Astrocyte (in vitro differentiated cells and primary cell): ENCODE results near the gene LACRT. TPM values are rescaled to one million over a fixed set of nuclear protein-coding genes. Genes with fewer than 3 reads are reported as not detected.

ENCODE experiments used
- DNase-seq: peaks from one replicate; pipeline ENCODE4 v3.0.0-alpha.2; 2010; ENCODE audit warnings: low read depth
- FAIRE-seq: peaks from 2 replicates; lab custom pipeline; 2011; peaks lifted over from hg19 to GRCh38; lab: Jason Lieb, UNC
- H2AFZ ChIP-seq: 2 replicates; pipeline ENCODE4 v1.6.0; 2012; ENCODE audit warnings: low read depth, low read length, inconsistent platforms
- H3K27ac ChIP-seq: 2 replicates; pipeline ENCODE4 v1.5.1; 2011; ENCODE audit warnings: low read depth, low read length, inconsistent platforms
- H3K27me3 ChIP-seq: 2 replicates; pipeline ENCODE4 v1.6.0; 2011; ENCODE audit warnings: low read length, inconsistent platforms; ENCODE audit not compliant: insufficient read depth
- H3K36me3 ChIP-seq: 2 replicates; pipeline ENCODE4 v1.5.1; 2011; ENCODE audit warnings: low read length, inconsistent platforms; ENCODE audit not compliant: insufficient read depth
- H3K4me1 ChIP-seq: 2 replicates; pipeline ENCODE4 v1.5.1; 2011; ENCODE audit warnings: low read length, inconsistent platforms; ENCODE audit not compliant: insufficient read depth
- H3K4me2 ChIP-seq: 2 replicates; pipeline ENCODE4 v1.6.0; 2012; ENCODE audit warnings: low read length, inconsistent platforms
- H3K4me3 ChIP-seq: 2 replicates; pipeline ENCODE4 v1.5.1; 2011; ENCODE audit warnings: low read depth, mild to moderate bottlenecking, low read length, inconsistent platforms; ENCODE audit not compliant: insufficient read depth
- H3K79me2 ChIP-seq: 2 replicates; pipeline ENCODE4 v1.6.0; 2012; ENCODE audit warnings: mild to moderate bottlenecking, low read length, inconsistent platforms; ENCODE audit not compliant: insufficient read depth
- H3K9ac ChIP-seq: 2 replicates; pipeline ENCODE4 v1.6.0; 2012; ENCODE audit warnings: mild to moderate bottlenecking, low read length, inconsistent platforms
- H3K9me3 ChIP-seq: 2 replicates; pipeline ENCODE4 v1.5.1; 2012; ENCODE audit warnings: low read depth, mild to moderate bottlenecking, low read length, inconsistent platforms; ENCODE audit not compliant: insufficient read depth
- H4K20me1 ChIP-seq: 2 replicates; pipeline ENCODE4 v1.6.0; 2012; ENCODE audit warnings: low read length, inconsistent platforms; ENCODE audit not compliant: insufficient read depth
- H3K27ac Mint-ChIP-seq: one replicate; pipeline ENCODE4 v1.8.0; 2021; ENCODE audit warnings: mild to moderate bottlenecking, mixed read lengths; ENCODE audit not compliant: unreplicated experiment
- H3K27me3 Mint-ChIP-seq: one replicate; pipeline ENCODE4 v1.8.0; 2021; ENCODE audit warnings: low read depth, mixed read lengths; ENCODE audit not compliant: unreplicated experiment
- H3K36me3 Mint-ChIP-seq: one replicate; pipeline ENCODE4 v1.8.0; 2021; ENCODE audit warnings: low read depth, mixed read lengths; ENCODE audit not compliant: unreplicated experiment
- H3K4me1 Mint-ChIP-seq: one replicate; pipeline ENCODE4 v1.8.0; 2021; ENCODE audit warnings: low read depth, mixed read lengths; ENCODE audit not compliant: unreplicated experiment
- H3K4me3 Mint-ChIP-seq: one replicate; pipeline ENCODE4 v1.8.0; 2021; ENCODE audit warnings: mild to moderate bottlenecking, moderate library complexity, mixed read lengths; ENCODE audit not compliant: unreplicated experiment
- H3K9me3 Mint-ChIP-seq: one replicate; pipeline ENCODE4 v1.8.0; 2021; ENCODE audit warnings: mild to moderate bottlenecking, mixed read lengths; ENCODE audit not compliant: unreplicated experiment
- EZH2 ChIP-seq: IDR thresholded peaks from 2 replicates; pipeline ENCODE4 v1.6.1; 2012; ENCODE audit warnings: mild to moderate bottlenecking, low read length, inconsistent platforms; ENCODE audit not compliant: insufficient read depth
- total RNA-seq: library from RNA; stranded (reverse); gene quantifications from 2 replicates; pipeline ENCODE4 v1.2.1, GENCODE V29; 2021
- TF ChIP-seq, protein P1 (sequence below): IDR thresholded peaks from 2 replicates; pipeline ENCODE4 v1.5.1; 2011; ENCODE audit warnings: low read depth, mild to moderate bottlenecking, inconsistent platforms, low read length, moderate library complexity; ENCODE audit not compliant: insufficient read depth

The LACRT gene
- total RNA-seq, 1 donor from 2014 or later = not detected

DNA sequence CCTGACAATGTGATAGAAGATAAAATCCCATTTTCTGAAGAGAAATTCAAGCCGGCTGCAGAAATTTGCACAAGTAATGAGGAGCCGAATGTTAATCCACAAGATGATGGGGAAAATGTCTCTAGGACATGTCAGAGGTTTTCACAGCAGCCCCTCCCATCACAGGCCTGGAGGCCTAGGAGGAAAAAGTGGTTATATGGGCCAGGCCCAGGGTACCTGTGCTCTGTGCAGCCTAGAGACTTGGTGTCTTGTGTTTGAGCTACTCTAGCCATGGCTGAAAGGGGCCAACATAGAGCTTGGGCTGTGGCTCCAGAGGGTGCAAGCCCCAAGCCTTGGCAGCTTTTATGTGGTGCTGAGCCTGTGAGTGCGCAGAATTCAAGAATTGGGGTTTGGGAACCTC lies 7.4 kb downstream of the LACRT start:
- TF ChIP-seq EZH2 = no peak
- TF ChIP-seq, protein P1, sequence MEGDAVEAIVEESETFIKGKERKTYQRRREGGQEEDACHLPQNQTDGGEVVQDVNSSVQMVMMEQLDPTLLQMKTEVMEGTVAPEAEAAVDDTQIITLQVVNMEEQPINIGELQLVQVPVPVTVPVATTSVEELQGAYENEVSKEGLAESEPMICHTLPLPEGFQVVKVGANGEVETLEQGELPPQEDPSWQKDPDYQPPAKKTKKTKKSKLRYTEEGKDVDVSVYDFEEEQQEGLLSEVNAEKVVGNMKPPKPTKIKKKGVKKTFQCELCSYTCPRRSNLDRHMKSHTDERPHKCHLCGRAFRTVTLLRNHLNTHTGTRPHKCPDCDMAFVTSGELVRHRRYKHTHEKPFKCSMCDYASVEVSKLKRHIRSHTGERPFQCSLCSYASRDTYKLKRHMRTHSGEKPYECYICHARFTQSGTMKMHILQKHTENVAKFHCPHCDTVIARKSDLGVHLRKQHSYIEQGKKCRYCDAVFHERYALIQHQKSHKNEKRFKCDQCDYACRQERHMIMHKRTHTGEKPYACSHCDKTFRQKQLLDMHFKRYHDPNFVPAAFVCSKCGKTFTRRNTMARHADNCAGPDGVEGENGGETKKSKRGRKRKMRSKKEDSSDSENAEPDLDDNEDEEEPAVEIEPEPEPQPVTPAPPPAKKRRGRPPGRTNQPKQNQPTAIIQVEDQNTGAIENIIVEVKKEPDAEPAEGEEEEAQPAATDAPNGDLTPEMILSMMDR = no peak
- H4K20me1 ChIP-seq = no peaks in the 10 kb centered on the region
- H3K27me3 Mint-ChIP-seq = peaks cover 4% of the 10 kb centered on the region
- no peaks in the 10 kb centered on the region for H3K79me2 ChIP-seq
- H3K4me3 ChIP-seq = no peak overlapping the region
- H3K9ac ChIP-seq = no peak overlapping the region
- H3K4me1 Mint-ChIP-seq = no peaks in the 10 kb centered on the region
- no peak overlapping the region for H3K4me3 Mint-ChIP-seq
- no peaks in the 10 kb centered on the region for H3K36me3 ChIP-seq
- no peaks in the 10 kb centered on the region for H3K27me3 ChIP-seq
- H3K27ac Mint-ChIP-seq = no peak overlapping the region
- H2AFZ ChIP-seq = no peak overlapping the region
- FAIRE-seq (no peak), DNase-seq (no peak)
- H3K27ac ChIP-seq = no peak overlapping the region
- no peaks in the 10 kb centered on the region for H3K36me3 Mint-ChIP-seq
- no peaks in the 10 kb centered on the region for H3K9me3 ChIP-seq
- no peaks in the 10 kb centered on the region for H3K4me1 ChIP-seq
- no peak overlapping the region for H3K4me2 ChIP-seq
- H3K9me3 Mint-ChIP-seq = peaks cover 12% of the 10 kb centered on the region

DNA sequence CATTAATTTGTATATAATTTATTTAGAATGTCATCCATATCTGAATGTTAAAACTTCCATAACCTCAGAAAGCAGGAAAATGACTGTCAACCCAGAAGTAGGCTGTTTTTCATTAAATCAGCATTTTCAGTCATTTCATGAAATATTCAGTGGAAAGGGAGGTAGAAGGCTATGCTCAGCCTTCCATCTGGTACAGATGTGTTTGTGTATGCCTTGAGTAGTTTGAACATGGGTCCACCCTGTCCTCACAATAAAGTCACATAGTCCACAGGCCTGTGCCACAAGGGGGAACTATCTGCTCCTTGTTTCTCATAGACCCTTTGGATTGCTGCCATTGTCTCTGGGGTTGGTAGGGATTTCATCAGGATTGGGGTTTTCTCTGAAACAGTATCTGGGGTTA lies 9.1 kb downstream of the LACRT start:
- no peak overlapping the region for H3K9ac ChIP-seq

More for the DNA sequence above, 9.1 kb downstream of the LACRT start:
- Mint-ChIP-seq H3K27ac (no peak overlapping the region), H3K4me3 (no peak overlapping the region), H3K9me3 (peaks cover 12% of the 10 kb centered on the region), H3K36me3 (no peaks in the 10 kb centered on the region), H3K4me1 (no peaks in the 10 kb centered on the region), H3K27me3 (peaks cover 6% of the 10 kb centered on the region)
- H3K9me3 ChIP-seq = no peaks in the 10 kb centered on the region
- H3K27ac ChIP-seq = no peak overlapping the region
- TF ChIP-seq, protein P1 = no peak
- TF ChIP-seq EZH2 = no peak
- no peaks in the 10 kb centered on the region for H4K20me1 ChIP-seq
- FAIRE-seq (no peak), DNase-seq (no peak)
- no peaks in the 10 kb centered on the region for H3K79me2 ChIP-seq
- H3K36me3 ChIP-seq = no peaks in the 10 kb centered on the region
- H3K4me2 ChIP-seq = no peak overlapping the region
- no peaks in the 10 kb centered on the region for H3K4me1 ChIP-seq
- no peak overlapping the region for H2AFZ ChIP-seq
- H3K27me3 ChIP-seq = peaks cover 2% of the 10 kb centered on the region
- H3K4me3 ChIP-seq = no peak overlapping the region
